GM13976 (cell line): ENCODE data around the gene CREB3.

Source experiments
- DNase-seq: peaks from one replicate; pipeline ENCODE4 v3.0.0; 2012; ENCODE audit warnings: low spot score
- CTCF ChIP-seq: IDR thresholded peaks from 2 replicates; pipeline ENCODE4 v1.5.1; 2012; ENCODE audit warnings: borderline replicate concordance, mild to moderate bottlenecking; ENCODE audit not compliant: insufficient read depth; ENCODE audit errors: extremely low read depth, missing control alignments, control extremely low read depth
- in situ Hi-C: fragments of 300-500 bp; cut with MboI; formaldehyde crosslinking; loops from one replicate; pipeline ENCODE4 v1.12.0; 2022; ENCODE audit warnings: low sequenced_read_pairs, mixed read lengths, inconsistent platforms; ENCODE audit not compliant: unreplicated experiment

CREB3 gene

GRCh38 chr9:35758475-35759050, 26.1 kb downstream of the CREB3 start:
- TF ChIP-seq CTCF = no peak
- DNase-seq = no peak
- in situ Hi-C loops = no loop called here

- in situ Hi-C loops = no loop called here
- no peak for DNase-seq
- TF ChIP-seq CTCF = no peak
These were observed 27.3 kb downstream of the CREB3 start for GRCh38 chr9:35759795-35760194.

- no peak for DNase-seq
- in situ Hi-C loops = no loop called here
- TF ChIP-seq CTCF = no peak
These were observed 28.2 kb downstream of the CREB3 start for GRCh38 chr9:35760651-35761050.

GRCh38 chr9:35763181-35763580, 30.7 kb downstream of the CREB3 start:
- no peak for DNase-seq
- in situ Hi-C loops = no loop called here
- TF ChIP-seq CTCF = no peak

- no peak for DNase-seq
- in situ Hi-C loops = no loop called here
- TF ChIP-seq CTCF = no peak
These were observed 31.3 kb downstream of the CREB3 start for GRCh38 chr9:35763803-35764202.

- DNase-seq = no peak
- in situ Hi-C loops = no loop called here
- TF ChIP-seq CTCF = no peak
These were observed 34.5 kb downstream of the CREB3 start for GRCh38 chr9:35766997-35767396.

GRCh38 chr9:35767458-35767857, 35.0 kb downstream of the CREB3 start:
- DNase-seq = no peak
- no peak for TF ChIP-seq CTCF
- in situ Hi-C loops = no loop called here
